OCI-LY7 (cell line): Measurements from ENCODE around the gene PDE9A. TPM values are rescaled to one million over a fixed set of nuclear protein-coding genes. Genes with fewer than 3 reads are reported as not detected.
A peak's percentile ranks its signal among the peaks of the same experiment; 100 is the strongest.
"Not testable (repeated sequence)": the region's sequence is repeated elsewhere in the genome, so short reads cannot be mapped to it uniquely, and the experiment has no call there.

Source experiments
- BruUV-seq: library from RNA; stranded (reverse); fragments of 400-500 nt; replicated peaks from 2 replicates; lab custom pipeline; 2021; lab: Mats Ljungman, UMichigan
- CTCF ChIA-PET: fragments of 300-600 bp; sonication (Branson Sonifier 250); formaldehyde crosslinking; loops from one replicate; lab custom pipeline; 2022; ENCODE audit warnings: antibody characterized with exemption; ENCODE audit not compliant: unreplicated experiment; lab: Charles Lee
- POLR2A ChIA-PET: fragments of 300-600 bp; sonication (Branson Sonifier 250); formaldehyde crosslinking; loops from one replicate; lab custom pipeline; 2022; ENCODE audit warnings: antibody characterized with exemption; lab: Charles Lee
- DNase-seq: peaks from one replicate; pipeline ENCODE4 v3.0.0-alpha.2; 2015; ENCODE audit warnings: low spot score
- H2AFZ ChIP-seq: fragments of 200-600 bp; sonication (generic), shearing (Covaris generic); 2 replicates; pipeline ENCODE4 v1.6.1; 2014; ENCODE audit warnings: mild to moderate bottlenecking, antibody characterized with exemption, low read length, moderate library complexity
- H3K27ac ChIP-seq: fragments of 200-600 bp; sonication (generic); 2 replicates; pipeline ENCODE4 v1.5.1; 2014; ENCODE audit warnings: mixed run types, low read depth, mild to moderate bottlenecking, moderate library complexity, low read length, inconsistent platforms; ENCODE audit not compliant: poor library complexity, severe bottlenecking
- H3K36me3 ChIP-seq: fragments of 200-600 bp; sonication (generic); 2 replicates; pipeline ENCODE4 v1.6.1; 2014; ENCODE audit warnings: mild to moderate bottlenecking, antibody characterized with exemption, low read length, moderate library complexity, mixed read lengths; ENCODE audit not compliant: insufficient read depth
- H3K4me1 ChIP-seq: fragments of 200-600 bp; sonication (generic); 2 replicates; pipeline ENCODE4 v1.5.1; 2014; ENCODE audit warnings: mild to moderate bottlenecking, low read length; ENCODE audit not compliant: insufficient read depth, poor library complexity, severe bottlenecking
- H3K4me2 ChIP-seq: fragments of 200-600 bp; sonication (generic); 2 replicates; pipeline ENCODE4 v1.6.1; 2014; ENCODE audit warnings: mild to moderate bottlenecking, low read length
- H3K4me3 ChIP-seq: fragments of 200-600 bp; sonication (generic); 2 replicates; pipeline ENCODE4 v1.5.1; 2014; ENCODE audit warnings: mild to moderate bottlenecking, low read depth, low read length; ENCODE audit not compliant: poor library complexity, severe bottlenecking
- H3K79me2 ChIP-seq: fragments of 200-600 bp; sonication (generic); 2 replicates; pipeline ENCODE4 v1.6.1; 2016; ENCODE audit warnings: low read depth, mild to moderate bottlenecking, low read length, moderate library complexity, mixed read lengths; ENCODE audit not compliant: insufficient read depth
- H3K9me2 ChIP-seq: fragments of 200-600 bp; sonication (generic); 2 replicates; pipeline ENCODE4 v1.6.1; 2016; ENCODE audit warnings: mild to moderate bottlenecking, low read length, mixed read lengths; ENCODE audit not compliant: insufficient read depth
- H3K9me3 ChIP-seq: fragments of 200-600 bp; sonication (generic); 2 replicates; pipeline ENCODE4 v1.6.1; 2014; ENCODE audit warnings: mild to moderate bottlenecking, mixed run types, low read length, mixed read lengths
- H4K20me1 ChIP-seq: fragments of 200-600 bp; sonication (generic); 2 replicates; pipeline ENCODE4 v1.6.1; 2014; ENCODE audit warnings: mild to moderate bottlenecking, antibody characterized with exemption, low read length, moderate library complexity, mixed read lengths; ENCODE audit not compliant: insufficient read depth
- CTCF ChIP-seq: fragments of 200-600 bp; sonication (generic); conservative IDR thresholded peaks from 2 replicates; pipeline ENCODE4 v1.5.1; 2014; ENCODE audit warnings: mild to moderate bottlenecking, antibody characterized with exemption, low read length, moderate library complexity, mixed read lengths
- EZH2phosphoT487 ChIP-seq: fragments of 200-600 bp; sonication (generic); IDR thresholded peaks from 2 replicates; pipeline ENCODE4 v1.6.1; 2018; ENCODE audit warnings: low read depth, borderline replicate concordance, mild to moderate bottlenecking, mixed run types, antibody characterized with exemption, low read length, moderate library complexity, mixed read lengths
- intact Hi-C: fragments of 100-400 bp; cut with micrococcal nuclease; formaldehyde crosslinking; loops from one replicate; pipeline ENCODE4 v1.10.0; 2022; ENCODE audit not compliant: unreplicated experiment
- total RNA-seq, 2 experiments: library from RNA; depleted of rRNA in 1 of 2; stranded (reverse); fragments of >200 nt in 1 of 2; shearing (Covaris generic) in 1 of 2; gene quantifications; 2 replicates each; pipeline ENCODE4 v1.2.3, GENCODE V29; 2014 to 2022

PDE9A gene
- total RNA-seq, 2 experiments from 2014 or later = 11.4 to 22.4 TPM

GRCh38 chr21:42799516-42799915, 146.1 kb downstream of the PDE9A start:
- H3K36me3 ChIP-seq = no peaks in the 10 kb centered on the region
- no peak for DNase-seq
- no peaks in the 10 kb centered on the region for H4K20me1 ChIP-seq
- H3K9me2 ChIP-seq = no peaks in the 10 kb centered on the region
- intact Hi-C loops = no loop called here
- no peak overlapping the region for H3K4me2 ChIP-seq
- ChIA-PET CTCF (no interaction called here), POLR2A (no interaction called here)
- no peaks in the 10 kb centered on the region for H3K79me2 ChIP-seq
- H3K4me1 ChIP-seq = no peaks in the 10 kb centered on the region
- no peak for TF ChIP-seq CTCF
- no peak for TF ChIP-seq EZH2phosphoT487
- no peak overlapping the region for H3K27ac ChIP-seq
- BruUV-seq = no TSS peak
- no peak overlapping the region for H3K4me3 ChIP-seq
- H3K9me3 ChIP-seq = no peaks in the 10 kb centered on the region
- H2AFZ ChIP-seq = no peak overlapping the region

GRCh38 chr21:42799948-42800347, 146.5 kb downstream of the PDE9A start:
- Histone ChIP-seq H3K36me3 (no peaks in the 10 kb centered on the region), H3K79me2 (no peaks in the 10 kb centered on the region), H3K4me3 (no peak overlapping the region), H4K20me1 (no peaks in the 10 kb centered on the region), H3K4me1 (no peaks in the 10 kb centered on the region), H2AFZ (no peak overlapping the region), H3K9me3 (no peaks in the 10 kb centered on the region), H3K4me2 (no peak overlapping the region), H3K9me2 (no peaks in the 10 kb centered on the region), H3K27ac (no peak overlapping the region)
- TF ChIP-seq CTCF = no peak
- no peak for TF ChIP-seq EZH2phosphoT487
- DNase-seq = peak; percentile 48
- intact Hi-C loops = no loop called here
- ChIA-PET POLR2A (no interaction called here), CTCF (no interaction called here)
- no TSS peak for BruUV-seq

GRCh38 chr21:42801616-42802015, 148.2 kb downstream of the PDE9A start:
- H2AFZ ChIP-seq, H3K36me3 ChIP-seq, BruUV-seq, H3K4me2 ChIP-seq, POLR2A ChIA-PET, H3K79me2 ChIP-seq, H3K27ac ChIP-seq, H3K4me1 ChIP-seq, DNase-seq, H4K20me1 ChIP-seq, intact Hi-C loops, H3K4me3 ChIP-seq, H3K9me3 ChIP-seq, H3K9me2 ChIP-seq, CTCF ChIA-PET: not testable (repeated sequence)
